HFFc6 (cell line): ENCODE measurements around the gene POLA1. TPM values are rescaled to one million over a fixed set of nuclear protein-coding genes. Genes with fewer than 3 reads are reported as not detected.

Experiments
- DNase-seq: peaks from one replicate; pipeline ENCODE4 v3.0.0-alpha.2; 2018
- H3K27ac Mint-ChIP-seq: 2 replicates; pipeline ENCODE4 v1.8.0; 2020; ENCODE audit warnings: mild to moderate bottlenecking, mixed read lengths
- H3K27me3 Mint-ChIP-seq: 2 replicates; pipeline ENCODE4 v1.8.0; 2021; ENCODE audit warnings: mild to moderate bottlenecking, moderate library complexity, mixed read lengths; ENCODE audit not compliant: insufficient read depth
- H3K36me3 Mint-ChIP-seq: 2 replicates; pipeline ENCODE4 v1.8.0; 2021; ENCODE audit warnings: low read depth, mixed read lengths
- H3K4me1 Mint-ChIP-seq: 2 replicates; pipeline ENCODE4 v1.8.0; 2020; ENCODE audit warnings: low read depth, mixed read lengths
- H3K4me3 Mint-ChIP-seq: 2 replicates; pipeline ENCODE4 v1.8.0; 2020; ENCODE audit warnings: mild to moderate bottlenecking, moderate library complexity, mixed read lengths
- H3K9me3 Mint-ChIP-seq: 2 replicates; pipeline ENCODE4 v1.8.0; 2020; ENCODE audit warnings: mild to moderate bottlenecking, mixed read lengths
- total RNA-seq, 6 experiments: library from RNA; stranded (reverse); fragmentation: NEBNext Ultra II Directional; extraction: Animal tissue kit (Norgen Biotek cat#: 25700); gene quantifications; 2 replicates in 1 of 6; 3 replicates in 5 of 6; pipeline ENCODE4 v1.2.3, GENCODE V29; 2021
- TF ChIP-seq, protein P1 (sequence below): fragments of 200-600 bp; sonication (generic); IDR thresholded peaks from 2 replicates; pipeline ENCODE4 v1.5.0; 2021; ENCODE audit warnings: antibody characterized with exemption, mild to moderate bottlenecking

Gene POLA1
- total RNA-seq, 6 experiments from 2014 or later, result 6.5 to 12.5 (median 11.0) TPM

DNA sequence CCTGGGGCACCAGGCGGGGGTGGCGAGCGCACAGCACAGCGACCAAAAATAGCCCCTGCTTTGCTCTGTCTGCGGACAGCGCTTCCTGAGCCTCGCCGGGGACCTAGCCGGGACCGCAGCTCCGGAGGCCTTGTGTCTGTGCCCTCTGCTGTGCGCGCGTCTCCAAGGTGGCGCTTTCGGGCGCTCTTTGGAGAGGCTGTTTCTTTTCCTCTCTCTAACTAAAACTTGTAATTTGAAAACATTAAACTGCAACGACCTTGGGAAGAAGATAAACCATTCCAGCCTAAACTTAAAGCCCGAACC, 318.7 kb downstream of the POLA1 start:
- Mint-ChIP-seq H3K27me3 (peaks cover 34% of the 10 kb centered on the region), H3K4me3 (no peak overlapping the region), H3K9me3 (no peaks in the 10 kb centered on the region), H3K4me1 (no peaks in the 10 kb centered on the region), H3K27ac (no peak overlapping the region), H3K36me3 (no peaks in the 10 kb centered on the region)
- DNase-seq, result no peak
- TF ChIP-seq, protein P1, sequence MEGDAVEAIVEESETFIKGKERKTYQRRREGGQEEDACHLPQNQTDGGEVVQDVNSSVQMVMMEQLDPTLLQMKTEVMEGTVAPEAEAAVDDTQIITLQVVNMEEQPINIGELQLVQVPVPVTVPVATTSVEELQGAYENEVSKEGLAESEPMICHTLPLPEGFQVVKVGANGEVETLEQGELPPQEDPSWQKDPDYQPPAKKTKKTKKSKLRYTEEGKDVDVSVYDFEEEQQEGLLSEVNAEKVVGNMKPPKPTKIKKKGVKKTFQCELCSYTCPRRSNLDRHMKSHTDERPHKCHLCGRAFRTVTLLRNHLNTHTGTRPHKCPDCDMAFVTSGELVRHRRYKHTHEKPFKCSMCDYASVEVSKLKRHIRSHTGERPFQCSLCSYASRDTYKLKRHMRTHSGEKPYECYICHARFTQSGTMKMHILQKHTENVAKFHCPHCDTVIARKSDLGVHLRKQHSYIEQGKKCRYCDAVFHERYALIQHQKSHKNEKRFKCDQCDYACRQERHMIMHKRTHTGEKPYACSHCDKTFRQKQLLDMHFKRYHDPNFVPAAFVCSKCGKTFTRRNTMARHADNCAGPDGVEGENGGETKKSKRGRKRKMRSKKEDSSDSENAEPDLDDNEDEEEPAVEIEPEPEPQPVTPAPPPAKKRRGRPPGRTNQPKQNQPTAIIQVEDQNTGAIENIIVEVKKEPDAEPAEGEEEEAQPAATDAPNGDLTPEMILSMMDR, result no peak

DNA sequence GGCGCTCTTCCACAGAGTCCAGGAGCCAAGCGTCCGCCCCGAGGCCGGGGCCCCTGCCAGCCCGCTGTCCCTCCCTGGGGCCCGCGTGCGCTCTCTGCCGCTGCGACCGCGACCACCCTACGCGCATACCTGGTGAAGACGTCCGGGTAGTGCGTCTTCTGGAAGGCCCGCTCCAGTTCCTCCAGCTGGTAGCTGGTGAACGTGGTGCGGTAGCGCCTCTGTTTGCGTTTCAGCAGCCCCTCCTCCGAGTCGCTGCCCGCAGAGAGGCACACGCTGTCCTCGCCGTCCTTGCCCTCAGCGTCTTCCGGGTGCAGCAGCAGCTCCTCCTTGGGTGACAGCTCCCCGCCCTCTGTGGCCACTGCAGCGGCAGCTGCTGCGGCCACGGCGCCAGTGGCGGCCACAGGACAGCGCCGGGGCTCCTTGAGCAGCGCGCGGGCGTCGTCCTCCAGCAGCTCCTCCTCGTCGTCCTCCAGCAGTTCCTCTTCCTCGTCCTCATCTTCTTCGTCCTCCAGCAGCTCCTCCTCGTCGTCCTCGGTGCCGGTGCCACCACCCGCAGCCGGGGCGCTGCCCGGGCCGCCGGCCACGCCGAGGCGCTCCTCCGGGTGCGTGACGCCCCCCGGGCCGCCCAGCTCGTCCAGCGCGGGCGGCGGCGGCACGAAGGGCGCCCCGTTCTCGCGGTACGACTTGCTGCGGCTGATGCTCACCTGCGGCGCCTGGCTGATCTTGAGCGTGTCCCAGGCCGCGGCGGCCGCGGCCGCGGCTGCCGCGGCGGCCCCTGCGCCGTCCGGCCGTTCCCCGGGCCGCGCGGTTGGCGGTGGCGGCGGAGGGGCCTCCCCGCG, 319.3 kb downstream of the POLA1 start:
- TF ChIP-seq, protein P1, result no peak
- no peak overlapping the region for H3K27ac Mint-ChIP-seq
- no peak overlapping the region for H3K4me3 Mint-ChIP-seq
- H3K36me3 Mint-ChIP-seq, result no peaks in the 10 kb centered on the region
- no peaks in the 10 kb centered on the region for H3K4me1 Mint-ChIP-seq
- H3K9me3 Mint-ChIP-seq, result no peaks in the 10 kb centered on the region
- H3K27me3 Mint-ChIP-seq, result peaks cover 37% of the 10 kb centered on the region
- no peak for DNase-seq

- H3K27me3 Mint-ChIP-seq, result peaks cover 37% of the 10 kb centered on the region
- TF ChIP-seq, protein P1, result no peak
- no peaks in the 10 kb centered on the region for H3K36me3 Mint-ChIP-seq
- no peaks in the 10 kb centered on the region for H3K4me1 Mint-ChIP-seq
- no peak for DNase-seq
- H3K9me3 Mint-ChIP-seq, result no peaks in the 10 kb centered on the region
- no peak overlapping the region for H3K27ac Mint-ChIP-seq
- H3K4me3 Mint-ChIP-seq, result no peak overlapping the region
These were observed 320.1 kb downstream of the POLA1 start for GRCh38 chrX:25013632-25014365.

- no peak for DNase-seq
- Mint-ChIP-seq H3K4me3 (no peak overlapping the region), H3K36me3 (no peaks in the 10 kb centered on the region), H3K27me3 (peaks cover 34% of the 10 kb centered on the region), H3K9me3 (no peaks in the 10 kb centered on the region), H3K27ac (no peak overlapping the region), H3K4me1 (no peaks in the 10 kb centered on the region)
- TF ChIP-seq, protein P1, result no peak
These were observed 320.7 kb downstream of the POLA1 start for GRCh38 chrX:25014366-25014838.

DNA sequence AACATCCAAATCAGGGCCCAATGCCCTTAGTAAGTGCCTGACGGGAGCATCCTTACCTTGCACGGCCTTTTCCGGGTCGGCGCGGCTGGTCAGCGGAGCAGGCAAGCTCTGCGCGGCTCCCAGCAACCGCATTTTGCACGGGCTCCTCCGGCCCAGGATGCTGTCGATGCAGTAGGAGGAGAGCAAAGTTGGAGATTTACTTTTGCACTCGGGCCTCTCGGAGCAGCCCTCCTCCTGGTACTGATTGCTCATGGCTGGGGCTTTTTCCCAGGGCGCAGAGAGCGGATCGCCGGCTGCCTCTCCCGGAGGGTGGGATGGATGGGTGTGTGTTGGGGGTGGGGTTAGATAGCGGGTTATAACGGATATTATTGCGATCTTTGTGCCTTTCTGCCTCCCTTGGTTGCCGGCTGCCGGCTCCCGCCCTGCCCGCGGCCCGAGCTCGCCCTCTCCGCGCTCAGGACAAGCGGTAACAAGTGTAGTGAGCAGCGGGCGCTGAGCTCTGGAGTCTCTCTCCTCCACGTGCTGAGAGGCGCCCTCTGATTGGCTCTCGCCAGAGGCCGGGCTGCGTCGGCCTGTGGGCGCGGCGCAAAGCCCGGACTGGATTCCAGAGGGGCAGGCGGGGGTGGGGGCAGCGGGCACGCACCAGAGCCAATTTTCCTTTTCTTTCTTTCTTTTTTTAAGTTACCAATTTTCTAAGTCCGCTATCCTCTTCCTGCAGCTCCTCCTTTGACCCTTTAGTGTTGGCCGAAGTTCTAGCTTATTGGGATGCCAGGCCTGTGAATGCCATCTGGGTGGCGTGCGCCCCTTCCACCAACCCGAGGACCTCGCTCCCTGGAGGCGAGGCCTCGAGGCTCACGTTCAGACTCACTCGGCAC, 322.0 kb downstream of the POLA1 start, which contains the start of gene ARX:
Gene ARX (minus strand): TSS at position 480 of the 875 bp plus-strand sequence. CDS start 228 bp downstream, at position 252.
- Mint-ChIP-seq H3K27ac (no peak within 1 kb of the TSS), H3K4me3 (no peak within 1 kb of the TSS), H3K4me1 (peaks cover 5% of the 10 kb centered on the region; the same call in 1 of the 2 replicates), H3K36me3 (no peaks in the 10 kb centered on the region), H3K27me3 (peaks cover 33% of the 10 kb centered on the region), H3K9me3 (no peaks in the 10 kb centered on the region)
- DNase-seq, result no peak
- TF ChIP-seq, protein P1, result no peak
